Measurements from ENCODE around the gene ULK4.

DNA sequence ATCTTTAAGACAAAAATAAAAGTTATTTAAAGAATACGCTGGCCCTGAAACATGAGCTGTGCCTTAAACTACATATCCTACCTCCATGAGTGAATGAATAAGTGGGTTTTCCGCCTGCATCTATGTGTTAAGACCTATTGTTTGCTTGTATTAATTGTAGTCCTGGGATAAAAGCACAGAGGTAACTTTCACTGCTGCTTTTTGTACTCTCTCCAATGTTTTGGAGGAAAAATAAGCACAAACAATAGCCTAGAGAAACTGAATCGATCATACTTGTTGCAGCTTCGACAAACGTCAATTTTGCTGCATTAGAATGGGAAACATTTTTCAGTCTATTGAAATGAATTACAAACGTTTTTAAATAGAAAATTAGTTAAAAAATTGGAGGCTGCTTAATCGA, 763.9 kb downstream of the ULK4 start:
- TF ChIP-seq, protein P1, sequence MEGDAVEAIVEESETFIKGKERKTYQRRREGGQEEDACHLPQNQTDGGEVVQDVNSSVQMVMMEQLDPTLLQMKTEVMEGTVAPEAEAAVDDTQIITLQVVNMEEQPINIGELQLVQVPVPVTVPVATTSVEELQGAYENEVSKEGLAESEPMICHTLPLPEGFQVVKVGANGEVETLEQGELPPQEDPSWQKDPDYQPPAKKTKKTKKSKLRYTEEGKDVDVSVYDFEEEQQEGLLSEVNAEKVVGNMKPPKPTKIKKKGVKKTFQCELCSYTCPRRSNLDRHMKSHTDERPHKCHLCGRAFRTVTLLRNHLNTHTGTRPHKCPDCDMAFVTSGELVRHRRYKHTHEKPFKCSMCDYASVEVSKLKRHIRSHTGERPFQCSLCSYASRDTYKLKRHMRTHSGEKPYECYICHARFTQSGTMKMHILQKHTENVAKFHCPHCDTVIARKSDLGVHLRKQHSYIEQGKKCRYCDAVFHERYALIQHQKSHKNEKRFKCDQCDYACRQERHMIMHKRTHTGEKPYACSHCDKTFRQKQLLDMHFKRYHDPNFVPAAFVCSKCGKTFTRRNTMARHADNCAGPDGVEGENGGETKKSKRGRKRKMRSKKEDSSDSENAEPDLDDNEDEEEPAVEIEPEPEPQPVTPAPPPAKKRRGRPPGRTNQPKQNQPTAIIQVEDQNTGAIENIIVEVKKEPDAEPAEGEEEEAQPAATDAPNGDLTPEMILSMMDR (IDR thresholded peaks at IDR 0.05 in 2 of 3, conservative IDR thresholded peaks at IDR 0.05 in 1 of 3; ENCODE audit: insufficient read depth in 2 of 3, low read depth in 1 of 3, low read length in 3 of 3), result no peak
- TF ChIP-seq TAF7 (tag; IDR thresholded peaks at IDR 0.05) (no peak), MAZ (CRISPR knock-in tag; conservative IDR thresholded peaks at IDR 0.05 in 1 of 2, IDR thresholded peaks at IDR 0.05 in 1 of 2) (no peak), OTX1 (CRISPR knock-in tag; IDR thresholded peaks at IDR 0.05) (no peak), KAT7 (CRISPR knock-in tag; IDR thresholded peaks at IDR 0.05; ENCODE audit: borderline replicate concordance) (no peak)

All from K562 (cell line).